Right hindlimb (tissue), 1 donor: ENCODE measurements around the gene NEK6.

Source experiments
- DNase-seq: peaks from one replicate; pipeline ENCODE4 v3.0.0-alpha.2; 2018

The NEK6 gene

GRCh38 chr9:124262649-124262972, 4.9 kb downstream of the NEK6 start:
- no peak for DNase-seq

DNA sequence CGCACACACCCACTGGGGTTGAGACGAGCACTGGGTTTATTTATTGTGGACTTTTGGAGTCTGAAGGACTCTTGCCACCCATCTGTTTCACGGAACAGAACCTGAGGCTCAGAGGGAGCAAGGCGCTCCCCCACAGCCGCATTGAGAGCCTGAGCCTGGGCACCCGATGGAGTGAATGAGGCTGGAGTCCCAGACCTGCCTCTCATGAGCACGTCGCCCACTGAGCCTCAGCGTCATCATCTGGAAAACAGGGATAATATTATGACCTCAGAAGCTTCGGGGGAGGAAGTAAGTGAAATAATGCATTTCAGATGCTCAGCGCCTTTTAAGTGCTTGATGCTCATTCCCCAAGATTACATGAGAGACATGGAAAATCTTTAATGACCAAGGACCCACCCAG, 5.5 kb downstream of the NEK6 start:
- DNase-seq, result no peak

- no peak for DNase-seq
These were observed 6.2 kb downstream of the NEK6 start for GRCh38 chr9:124263800-124264426.

DNA sequence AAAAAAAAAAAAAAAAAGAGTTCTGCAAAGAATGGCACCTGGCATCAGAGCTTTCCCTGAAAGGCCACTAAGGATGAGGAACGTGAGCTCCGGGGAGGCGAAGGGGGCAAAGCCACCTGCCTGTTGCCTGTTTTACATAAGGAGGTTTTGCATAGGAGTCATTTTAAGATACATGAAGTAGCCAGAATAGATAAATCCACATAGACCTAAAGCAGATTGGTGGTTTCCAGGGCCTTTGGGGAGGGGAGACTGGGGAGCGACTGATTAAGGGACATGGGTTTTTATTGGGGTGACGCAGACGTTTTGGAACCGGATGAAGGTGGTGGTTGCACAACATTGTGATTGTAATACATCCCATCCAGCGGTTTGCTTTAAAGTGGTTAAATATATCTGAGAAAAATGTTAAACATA, 7.1 kb downstream of the NEK6 start:
- no peak for DNase-seq

DNA sequence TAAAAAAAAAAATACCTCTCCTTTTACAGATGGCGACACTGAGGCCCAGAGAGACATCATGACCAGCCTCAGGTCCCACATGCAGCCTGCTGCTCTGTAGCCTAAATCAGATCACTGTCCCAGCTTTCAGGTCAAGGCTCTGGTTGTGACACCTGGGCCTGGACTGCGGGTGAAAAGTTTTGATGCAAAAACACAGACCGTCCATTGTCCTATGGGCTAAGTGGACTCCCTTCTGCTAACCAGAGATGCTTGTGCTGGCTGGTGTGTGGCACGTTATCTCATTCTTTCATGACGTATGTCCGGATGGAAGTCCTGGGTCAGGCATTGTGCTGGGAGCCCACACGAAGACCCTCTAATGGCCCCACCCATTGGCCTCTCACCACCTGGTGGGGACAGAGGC, 7.8 kb downstream of the NEK6 start:
- no peak for DNase-seq

DNA sequence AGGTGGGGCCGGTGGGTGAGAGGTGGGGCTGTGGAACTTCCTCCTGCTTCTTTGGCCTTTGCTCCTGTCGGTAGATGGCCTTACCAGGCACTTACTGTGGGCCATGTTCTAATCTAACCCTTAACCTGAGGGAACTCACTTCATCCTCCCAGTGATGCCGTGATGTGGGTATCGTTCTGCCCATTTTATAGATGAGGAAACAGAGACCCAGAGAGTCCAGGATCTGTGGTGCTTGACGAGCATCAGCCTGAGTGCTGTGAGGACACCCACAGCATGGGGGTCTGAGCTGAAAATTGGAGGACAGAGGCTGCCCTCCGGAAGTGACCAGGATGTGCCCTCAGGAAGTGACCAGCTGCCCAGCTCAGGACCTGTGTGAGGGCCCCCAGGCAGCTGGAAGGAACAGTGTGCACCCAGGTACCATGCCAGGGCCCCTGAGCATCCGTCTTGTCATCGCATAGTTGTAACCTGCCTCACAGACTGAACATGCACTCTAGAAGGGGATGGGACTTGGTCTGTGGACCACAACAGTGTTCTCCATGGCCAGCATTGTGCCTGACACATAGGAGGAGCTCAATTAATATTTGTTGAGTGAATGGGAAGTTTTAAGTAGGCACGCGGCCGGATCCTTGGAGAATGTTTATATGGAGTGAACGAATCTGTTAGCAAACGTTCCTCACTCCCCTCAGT, 8.5 kb downstream of the NEK6 start:
- no peak for DNase-seq

DNA sequence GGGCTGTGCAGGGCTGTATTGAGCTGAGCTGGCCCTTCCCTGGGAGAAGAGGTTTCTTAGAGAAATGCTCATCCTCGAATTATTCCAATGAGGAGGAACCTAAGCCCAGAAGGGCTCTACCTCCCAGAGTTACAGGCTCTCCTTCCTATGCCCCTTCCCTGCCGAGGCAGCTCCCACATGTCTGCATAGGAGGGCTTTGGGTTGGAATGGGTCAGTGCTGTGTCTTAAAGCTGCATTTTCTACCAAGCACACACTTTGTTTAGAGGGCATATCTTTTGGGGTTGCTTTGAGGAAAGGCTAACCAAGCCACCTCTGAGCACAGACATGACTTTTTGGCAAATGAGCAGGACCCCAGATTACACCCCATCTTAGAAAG, 9.1 kb downstream of the NEK6 start:
- no peak for DNase-seq

DNA sequence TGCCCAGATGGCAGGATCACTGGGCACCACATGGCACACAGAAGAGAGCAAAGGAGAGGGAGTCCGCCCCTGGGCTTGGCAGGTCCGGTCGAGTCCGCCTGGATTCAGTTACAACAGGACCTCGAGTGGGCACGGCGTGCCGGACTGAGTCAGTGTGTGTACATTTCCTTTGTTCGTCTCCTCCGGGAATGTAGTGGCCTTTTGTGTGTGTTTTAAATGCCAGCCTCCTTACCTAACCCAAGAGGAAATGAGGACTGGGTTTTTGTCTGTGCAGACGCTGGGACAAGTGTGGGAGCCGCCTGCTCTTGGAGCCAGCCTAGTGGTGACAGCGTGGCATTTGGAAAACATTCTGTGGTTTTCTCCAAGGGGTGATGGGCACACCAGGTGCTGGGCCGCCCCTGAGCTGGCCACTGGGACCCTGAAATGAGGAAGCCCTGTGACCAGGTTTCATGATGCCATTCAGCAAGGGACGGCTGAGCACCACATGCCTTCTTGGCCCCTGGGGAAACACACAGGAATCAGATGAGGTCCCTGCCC, 9.6 kb downstream of the NEK6 start:
- no peak for DNase-seq

DNA sequence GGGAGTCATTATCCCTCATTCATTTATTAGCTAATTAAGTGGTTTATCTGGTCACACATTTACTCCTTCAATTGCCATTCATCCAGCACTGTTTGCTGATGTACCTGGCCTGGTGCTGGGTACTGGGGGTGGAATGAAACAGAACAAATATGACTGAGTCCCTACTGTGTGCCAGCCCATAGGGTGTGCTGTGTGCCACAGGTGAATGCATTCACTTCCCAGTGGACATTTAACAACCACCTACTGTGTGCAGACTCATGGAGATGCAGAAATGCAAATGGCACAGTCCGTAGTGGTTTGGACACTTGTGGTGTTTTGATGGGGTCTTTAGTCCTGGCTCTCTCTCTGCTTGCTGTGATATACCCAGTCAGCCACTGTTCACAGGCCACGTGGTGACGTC, 10.5 kb downstream of the NEK6 start:
- DNase-seq, result no peak

DNA sequence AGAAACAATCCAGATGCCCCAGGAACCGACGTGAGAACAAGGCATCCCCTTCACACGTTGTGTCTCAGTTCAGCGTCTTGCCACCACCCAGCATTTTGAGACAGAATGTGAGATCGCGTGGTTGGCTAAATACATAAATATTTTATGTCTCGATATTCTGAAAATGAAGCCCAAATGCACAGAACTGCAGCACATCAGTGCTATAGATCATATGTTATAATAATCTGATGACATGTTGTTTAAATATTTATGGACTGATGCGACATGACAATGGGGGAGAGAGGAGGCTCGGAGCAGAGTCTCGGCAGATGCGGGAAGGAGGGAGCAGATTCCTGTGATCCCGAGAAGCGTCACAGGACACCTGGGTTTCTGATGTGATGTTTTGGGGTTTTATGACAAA, 10.9 kb downstream of the NEK6 start:
- no peak for DNase-seq

DNA sequence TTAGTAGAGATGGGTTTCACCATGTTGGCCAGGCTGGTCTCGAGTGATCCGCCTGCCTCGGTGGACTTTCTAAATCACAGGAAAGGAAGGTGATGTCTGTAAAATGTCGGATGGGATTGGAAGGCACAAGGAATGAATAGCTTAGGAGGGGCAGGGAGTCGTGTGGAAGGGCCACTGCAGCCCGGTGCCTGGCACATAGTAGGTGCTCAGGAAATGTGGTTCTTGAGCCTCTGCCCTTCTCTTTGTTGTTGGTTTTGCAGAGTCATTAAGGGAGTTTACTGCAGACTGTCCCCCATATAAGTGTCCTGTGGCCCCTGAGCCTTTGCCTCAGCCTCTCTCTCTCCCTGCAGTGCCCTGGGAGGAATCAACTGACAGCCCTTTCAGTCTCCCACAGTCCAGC, 11.8 kb downstream of the NEK6 start:
- DNase-seq, result no peak

GRCh38 chr9:124270504-124271335, 13.0 kb downstream of the NEK6 start:
- no peak for DNase-seq

- DNase-seq, result no peak
These were observed 13.9 kb downstream of the NEK6 start for GRCh38 chr9:124271660-124272059.

GRCh38 chr9:124272118-124272517, 14.4 kb downstream of the NEK6 start:
- DNase-seq, result no peak

- no peak for DNase-seq
These were observed 15.2 kb downstream of the NEK6 start for GRCh38 chr9:124272979-124273378.

GRCh38 chr9:124273427-124274160, 15.8 kb downstream of the NEK6 start:
- DNase-seq, result peak; percentile 72

GRCh38 chr9:124274226-124274625, 16.5 kb downstream of the NEK6 start:
- DNase-seq, result no peak

DNA sequence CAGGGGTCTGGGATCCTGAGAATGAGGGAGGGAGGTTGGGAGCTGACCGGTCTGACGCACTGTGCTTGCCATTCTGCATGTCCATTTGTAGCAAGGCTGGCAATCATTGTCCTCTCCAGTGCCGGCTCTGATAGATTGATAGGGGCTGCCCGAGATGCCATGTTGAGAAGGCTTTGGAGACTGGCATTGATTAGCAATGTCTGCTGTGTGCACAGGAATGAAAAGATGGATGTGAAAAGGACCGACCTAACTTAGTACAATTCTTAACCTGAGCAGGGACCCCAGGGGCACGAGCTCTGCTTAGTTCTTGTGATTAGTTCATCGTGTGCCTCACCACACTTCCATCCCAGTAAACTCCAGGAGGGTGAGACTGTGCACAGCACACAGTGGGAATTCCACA, 17.0 kb downstream of the NEK6 start:
- DNase-seq, result no peak

DNA sequence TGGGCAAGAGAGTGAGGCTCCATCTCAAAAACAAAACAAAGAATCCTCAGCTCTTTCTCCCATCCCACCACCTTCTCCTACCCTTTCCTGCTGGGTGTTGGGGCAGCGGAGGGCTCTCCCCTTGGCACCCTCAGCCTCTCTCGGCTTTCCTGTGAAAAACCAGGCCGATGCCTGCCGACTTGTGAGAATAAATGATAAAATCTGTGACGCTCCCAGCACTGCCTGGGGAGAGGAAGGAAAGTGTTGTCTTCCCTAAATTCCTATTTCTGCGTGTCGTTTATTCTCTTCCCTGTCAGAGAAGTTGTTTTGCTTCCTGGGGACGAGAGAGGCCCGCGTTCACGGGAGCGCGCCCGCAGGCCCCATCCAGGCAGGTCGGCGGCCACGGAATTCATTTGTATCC, 19.7 kb downstream of the NEK6 start:
- no peak for DNase-seq

GRCh38 chr9:124278054-124278540, 20.3 kb downstream of the NEK6 start:
- no peak for DNase-seq

GRCh38 chr9:124279531-124280175, 21.9 kb downstream of the NEK6 start:
- no peak for DNase-seq

DNA sequence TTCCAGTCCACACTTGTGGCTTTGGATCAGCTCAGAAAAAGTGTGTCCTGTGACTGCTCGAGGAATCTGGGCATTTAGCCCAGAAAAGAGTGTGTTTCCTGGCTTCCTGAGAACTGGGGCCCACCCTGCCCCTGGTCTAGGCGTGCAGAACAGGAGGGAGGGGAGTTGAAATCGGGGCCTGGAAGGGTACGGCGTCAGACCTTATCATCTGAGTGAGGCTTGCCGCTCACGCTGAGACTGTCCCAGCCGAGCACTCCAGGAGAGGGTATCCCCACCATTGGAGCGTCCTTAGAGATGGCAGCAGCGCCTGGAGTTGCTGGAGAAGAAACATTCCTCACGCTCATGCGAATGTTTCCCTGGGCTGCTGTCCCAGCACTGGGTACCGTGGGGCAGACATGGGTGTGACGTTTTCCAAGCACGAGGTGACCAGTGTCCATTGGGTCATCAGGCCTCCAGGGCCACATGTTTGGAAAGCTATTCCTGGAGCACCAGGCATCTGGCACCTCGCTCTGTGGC, 22.5 kb downstream of the NEK6 start:
- peak; percentile 90 for DNase-seq
